OCI-LY7 (cell line): ENCODE data around the gene AVL9. TPM values are rescaled to one million over a fixed set of nuclear protein-coding genes. Genes with fewer than 3 reads are reported as not detected.
"Not testable (repeated sequence)": the region's sequence is repeated elsewhere in the genome, so short reads cannot be mapped to it uniquely, and the experiment has no call there.

ENCODE experiments used
- BruUV-seq: library from RNA; stranded (reverse); fragments of 400-500 nt; replicated peaks from 2 replicates; lab custom pipeline; 2021; lab: Mats Ljungman, UMichigan
- CTCF ChIA-PET: fragments of 300-600 bp; sonication (Branson Sonifier 250); formaldehyde crosslinking; loops from one replicate; lab custom pipeline; 2022; ENCODE audit warnings: antibody characterized with exemption; ENCODE audit not compliant: unreplicated experiment; lab: Charles Lee
- POLR2A ChIA-PET: fragments of 300-600 bp; sonication (Branson Sonifier 250); formaldehyde crosslinking; loops from one replicate; lab custom pipeline; 2022; ENCODE audit warnings: antibody characterized with exemption; lab: Charles Lee
- DNase-seq: peaks from one replicate; pipeline ENCODE4 v3.0.0-alpha.2; 2015; ENCODE audit warnings: low spot score
- H2AFZ ChIP-seq: fragments of 200-600 bp; sonication (generic), shearing (Covaris generic); 2 replicates; pipeline ENCODE4 v1.6.1; 2014; ENCODE audit warnings: mild to moderate bottlenecking, antibody characterized with exemption, low read length, moderate library complexity
- H3K27ac ChIP-seq: fragments of 200-600 bp; sonication (generic); 2 replicates; pipeline ENCODE4 v1.5.1; 2014; ENCODE audit warnings: mixed run types, low read depth, mild to moderate bottlenecking, moderate library complexity, low read length, inconsistent platforms; ENCODE audit not compliant: poor library complexity, severe bottlenecking
- H3K36me3 ChIP-seq: fragments of 200-600 bp; sonication (generic); 2 replicates; pipeline ENCODE4 v1.6.1; 2014; ENCODE audit warnings: mild to moderate bottlenecking, antibody characterized with exemption, low read length, moderate library complexity, mixed read lengths; ENCODE audit not compliant: insufficient read depth
- H3K4me1 ChIP-seq: fragments of 200-600 bp; sonication (generic); 2 replicates; pipeline ENCODE4 v1.5.1; 2014; ENCODE audit warnings: mild to moderate bottlenecking, low read length; ENCODE audit not compliant: insufficient read depth, poor library complexity, severe bottlenecking
- H3K4me2 ChIP-seq: fragments of 200-600 bp; sonication (generic); 2 replicates; pipeline ENCODE4 v1.6.1; 2014; ENCODE audit warnings: mild to moderate bottlenecking, low read length
- H3K4me3 ChIP-seq: fragments of 200-600 bp; sonication (generic); 2 replicates; pipeline ENCODE4 v1.5.1; 2014; ENCODE audit warnings: mild to moderate bottlenecking, low read depth, low read length; ENCODE audit not compliant: poor library complexity, severe bottlenecking
- H3K79me2 ChIP-seq: fragments of 200-600 bp; sonication (generic); 2 replicates; pipeline ENCODE4 v1.6.1; 2016; ENCODE audit warnings: low read depth, mild to moderate bottlenecking, low read length, moderate library complexity, mixed read lengths; ENCODE audit not compliant: insufficient read depth
- H3K9me2 ChIP-seq: fragments of 200-600 bp; sonication (generic); 2 replicates; pipeline ENCODE4 v1.6.1; 2016; ENCODE audit warnings: mild to moderate bottlenecking, low read length, mixed read lengths; ENCODE audit not compliant: insufficient read depth
- H3K9me3 ChIP-seq: fragments of 200-600 bp; sonication (generic); 2 replicates; pipeline ENCODE4 v1.6.1; 2014; ENCODE audit warnings: mild to moderate bottlenecking, mixed run types, low read length, mixed read lengths
- H4K20me1 ChIP-seq: fragments of 200-600 bp; sonication (generic); 2 replicates; pipeline ENCODE4 v1.6.1; 2014; ENCODE audit warnings: mild to moderate bottlenecking, antibody characterized with exemption, low read length, moderate library complexity, mixed read lengths; ENCODE audit not compliant: insufficient read depth
- EZH2phosphoT487 ChIP-seq: fragments of 200-600 bp; sonication (generic); IDR thresholded peaks from 2 replicates; pipeline ENCODE4 v1.6.1; 2018; ENCODE audit warnings: low read depth, borderline replicate concordance, mild to moderate bottlenecking, mixed run types, antibody characterized with exemption, low read length, moderate library complexity, mixed read lengths
- intact Hi-C: fragments of 100-400 bp; cut with micrococcal nuclease; formaldehyde crosslinking; loops from one replicate; pipeline ENCODE4 v1.10.0; 2022; ENCODE audit not compliant: unreplicated experiment
- total RNA-seq, 2 experiments: library from RNA; depleted of rRNA in 1 of 2; stranded (reverse); fragments of >200 nt in 1 of 2; shearing (Covaris generic) in 1 of 2; gene quantifications; 2 replicates each; pipeline ENCODE4 v1.2.3, GENCODE V29; 2014 to 2022
- TF ChIP-seq, protein P1 (sequence below): fragments of 200-600 bp; sonication (generic); conservative IDR thresholded peaks from 2 replicates; pipeline ENCODE4 v1.5.1; 2014; ENCODE audit warnings: mild to moderate bottlenecking, antibody characterized with exemption, low read length, moderate library complexity, mixed read lengths

Gene AVL9
- total RNA-seq, 2 experiments from 2014 or later = 36.6 to 54.9 TPM

DNA sequence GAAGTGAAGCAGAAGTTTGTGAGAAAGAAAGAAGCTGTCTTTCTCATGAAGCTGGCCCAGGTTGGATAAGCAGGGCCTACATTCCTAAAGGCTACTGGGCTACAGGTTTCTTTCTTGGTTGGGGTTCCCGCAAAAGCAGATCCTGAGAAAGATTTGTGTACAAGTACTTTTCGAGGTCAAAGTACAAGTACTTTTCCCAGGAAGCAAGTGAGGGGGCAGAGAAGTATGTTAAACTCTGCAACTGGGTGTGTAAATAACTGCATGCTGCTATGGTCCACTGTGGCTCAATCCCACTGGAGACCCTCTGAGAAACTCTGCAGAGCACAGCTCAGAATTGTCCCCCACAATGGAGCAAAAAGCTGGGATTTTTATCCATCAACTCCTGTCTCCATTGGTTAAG is 33.8 kb upstream of the AVL9 start:
- POLR2A ChIA-PET = no interaction called here
- Histone ChIP-seq H3K79me2 (no peaks in the 10 kb centered on the region), H3K27ac (no peak overlapping the region), H3K4me2 (no peak overlapping the region), H2AFZ (no peak overlapping the region), H3K4me1 (no peaks in the 10 kb centered on the region), H3K36me3 (no peaks in the 10 kb centered on the region), H3K4me3 (no peak overlapping the region), H3K9me2 (no peaks in the 10 kb centered on the region), H3K9me3 (no peaks in the 10 kb centered on the region), H4K20me1 (no peaks in the 10 kb centered on the region)
- no peak for DNase-seq
- BruUV-seq = no TSS peak
- intact Hi-C loops = no loop called here
- no peak for TF ChIP-seq EZH2phosphoT487
- TF ChIP-seq, protein P1, sequence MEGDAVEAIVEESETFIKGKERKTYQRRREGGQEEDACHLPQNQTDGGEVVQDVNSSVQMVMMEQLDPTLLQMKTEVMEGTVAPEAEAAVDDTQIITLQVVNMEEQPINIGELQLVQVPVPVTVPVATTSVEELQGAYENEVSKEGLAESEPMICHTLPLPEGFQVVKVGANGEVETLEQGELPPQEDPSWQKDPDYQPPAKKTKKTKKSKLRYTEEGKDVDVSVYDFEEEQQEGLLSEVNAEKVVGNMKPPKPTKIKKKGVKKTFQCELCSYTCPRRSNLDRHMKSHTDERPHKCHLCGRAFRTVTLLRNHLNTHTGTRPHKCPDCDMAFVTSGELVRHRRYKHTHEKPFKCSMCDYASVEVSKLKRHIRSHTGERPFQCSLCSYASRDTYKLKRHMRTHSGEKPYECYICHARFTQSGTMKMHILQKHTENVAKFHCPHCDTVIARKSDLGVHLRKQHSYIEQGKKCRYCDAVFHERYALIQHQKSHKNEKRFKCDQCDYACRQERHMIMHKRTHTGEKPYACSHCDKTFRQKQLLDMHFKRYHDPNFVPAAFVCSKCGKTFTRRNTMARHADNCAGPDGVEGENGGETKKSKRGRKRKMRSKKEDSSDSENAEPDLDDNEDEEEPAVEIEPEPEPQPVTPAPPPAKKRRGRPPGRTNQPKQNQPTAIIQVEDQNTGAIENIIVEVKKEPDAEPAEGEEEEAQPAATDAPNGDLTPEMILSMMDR = no peak
- CTCF ChIA-PET = no interaction called here

DNA sequence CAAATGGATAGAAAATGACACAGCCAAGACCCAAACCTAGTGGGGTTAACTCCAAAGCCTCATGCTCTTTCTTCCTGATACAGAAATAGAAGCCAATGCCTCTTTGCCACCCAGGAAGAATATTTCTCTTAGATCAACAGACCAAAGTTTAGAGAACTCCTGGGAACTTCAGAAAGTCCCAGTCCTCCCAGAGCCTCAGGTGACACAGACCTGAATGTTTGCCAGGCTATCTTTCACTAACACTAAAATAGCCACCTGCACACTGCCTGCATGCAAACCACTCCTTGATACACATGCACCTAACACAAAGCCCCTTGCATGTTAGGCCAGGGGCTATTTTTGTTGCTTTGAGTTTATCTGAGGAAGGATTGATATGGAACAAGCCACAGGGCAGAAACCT is 32.8 kb upstream of the AVL9 start:
- intact Hi-C loops = no loop called here
- ChIA-PET CTCF (no interaction called here), POLR2A (no interaction called here)
- Histone ChIP-seq H3K4me3 (no peak overlapping the region), H3K4me2 (no peak overlapping the region), H3K36me3 (no peaks in the 10 kb centered on the region), H2AFZ (no peak overlapping the region), H4K20me1 (no peaks in the 10 kb centered on the region), H3K9me2 (no peaks in the 10 kb centered on the region), H3K27ac (no peak overlapping the region), H3K9me3 (no peaks in the 10 kb centered on the region), H3K4me1 (no peaks in the 10 kb centered on the region), H3K79me2 (no peaks in the 10 kb centered on the region)
- DNase-seq = no peak
- no TSS peak for BruUV-seq
- TF ChIP-seq EZH2phosphoT487 = no peak

DNA sequence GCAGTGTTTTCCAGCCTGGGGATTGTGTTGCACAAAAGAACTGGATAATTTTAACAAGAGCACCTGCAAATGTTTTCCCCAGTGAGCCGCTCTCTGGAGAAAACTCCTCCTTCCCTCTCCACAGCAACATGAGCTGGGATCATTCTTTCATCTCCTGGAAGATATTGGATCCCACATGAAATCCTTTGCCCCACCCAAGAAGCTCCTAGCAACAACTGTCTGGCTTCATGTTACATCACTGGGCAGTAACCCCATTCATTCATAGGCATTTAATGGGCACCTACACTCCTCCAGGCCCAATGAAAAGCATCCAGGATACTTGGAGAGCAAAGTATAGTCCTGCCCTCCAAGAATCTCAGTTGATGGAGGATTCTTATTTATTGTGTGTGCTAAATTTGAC is 32.3 kb upstream of the AVL9 start:
- BruUV-seq = no TSS peak

DNA sequence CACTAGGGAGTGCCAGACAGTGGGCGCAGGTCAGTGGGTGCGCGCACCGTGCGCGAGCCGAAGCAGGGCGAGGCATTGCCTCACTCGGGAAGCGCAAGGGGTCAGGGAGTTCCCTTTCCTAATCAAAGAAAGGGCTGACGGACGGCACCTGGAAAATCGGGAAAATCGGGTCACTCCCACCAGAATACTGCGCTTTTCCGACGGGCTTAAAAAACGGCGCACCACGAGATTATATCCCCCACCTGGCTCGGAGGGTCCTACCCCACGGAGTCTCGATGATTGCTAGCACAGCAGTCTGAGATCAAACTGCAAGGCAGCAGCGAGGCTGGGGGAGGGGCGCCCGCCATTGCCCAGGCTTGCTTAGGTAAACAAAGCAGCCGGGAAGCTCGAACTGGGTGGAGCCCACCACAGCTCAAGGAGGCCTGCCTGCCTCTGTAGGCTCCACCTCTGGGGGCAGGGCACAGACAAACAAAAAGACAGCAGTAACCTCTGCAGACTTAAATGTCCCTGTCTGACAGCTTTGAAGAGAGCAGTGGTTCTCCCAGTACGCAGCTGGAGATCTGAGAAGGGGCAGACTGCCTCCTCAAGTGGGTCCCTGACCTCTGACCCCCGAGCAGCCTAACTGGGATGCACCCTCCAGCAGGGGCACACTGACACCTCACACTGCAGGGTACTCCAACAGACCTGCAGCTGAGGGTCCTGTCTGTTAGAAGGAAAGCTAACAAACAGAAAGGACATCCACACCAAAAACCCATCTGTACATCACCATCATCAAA is 30.5 kb upstream of the AVL9 start:
- H3K4me2 ChIP-seq, POLR2A ChIA-PET, CTCF ChIA-PET: not testable (repeated sequence)

More for the DNA sequence above, 32.3 kb upstream of the AVL9 start:
- TF ChIP-seq EZH2phosphoT487 = no peak
- TF ChIP-seq, protein P1 = no peak
- CTCF ChIA-PET = no interaction called here
- H3K9me3 ChIP-seq = no peaks in the 10 kb centered on the region
- no peaks in the 10 kb centered on the region for H3K4me1 ChIP-seq
- no peak for DNase-seq
- no peaks in the 10 kb centered on the region for H3K36me3 ChIP-seq
- no peaks in the 10 kb centered on the region for H3K9me2 ChIP-seq
- no peak overlapping the region for H3K4me3 ChIP-seq
- no peaks in the 10 kb centered on the region for H4K20me1 ChIP-seq
- no peak overlapping the region for H3K27ac ChIP-seq
- H3K79me2 ChIP-seq = no peaks in the 10 kb centered on the region
- intact Hi-C loops = no loop called here
- no peak overlapping the region for H2AFZ ChIP-seq
- POLR2A ChIA-PET = no interaction called here
- no peak overlapping the region for H3K4me2 ChIP-seq

DNA sequence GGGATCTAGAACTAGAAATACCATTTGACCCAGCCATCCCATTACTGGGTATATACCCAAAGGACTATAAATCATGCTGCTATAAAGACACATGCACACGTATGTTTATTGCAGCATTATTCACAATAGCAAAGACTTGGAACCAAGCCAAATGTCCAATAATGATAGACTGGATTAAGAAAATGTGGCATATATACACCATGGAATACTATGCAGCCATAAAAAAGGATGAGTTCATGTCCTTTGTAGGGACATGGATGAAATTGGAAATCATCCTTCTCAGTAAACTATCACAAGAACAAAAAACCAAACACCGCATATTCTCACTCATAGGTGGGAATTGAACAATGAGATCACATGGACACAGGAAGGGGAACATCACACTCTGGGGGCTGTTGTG is 25.3 kb upstream of the AVL9 start:
- BruUV-seq, H3K4me3 ChIP-seq, H3K4me1 ChIP-seq, intact Hi-C loops, H3K4me2 ChIP-seq, H2AFZ ChIP-seq, CTCF ChIA-PET, H3K36me3 ChIP-seq, H3K79me2 ChIP-seq, H3K27ac ChIP-seq, POLR2A ChIA-PET, H3K9me3 ChIP-seq, DNase-seq, H3K9me2 ChIP-seq, H4K20me1 ChIP-seq: not testable (repeated sequence)

More for the DNA sequence above, 30.5 kb upstream of the AVL9 start:
- H4K20me1 ChIP-seq, H3K4me3 ChIP-seq, H3K79me2 ChIP-seq, BruUV-seq, H3K9me3 ChIP-seq, H3K9me2 ChIP-seq, intact Hi-C loops, H3K4me1 ChIP-seq, DNase-seq, H3K27ac ChIP-seq, H2AFZ ChIP-seq, H3K36me3 ChIP-seq: not testable (repeated sequence)
